ENCODE measurements around the gene ANTXR1. TPM values are rescaled to one million over a fixed set of nuclear protein-coding genes. Genes with fewer than 3 reads are reported as not detected.

Gene ANTXR1
- total RNA-seq, 1 experiment from 2014 or later, result 37.3 TPM

DNA sequence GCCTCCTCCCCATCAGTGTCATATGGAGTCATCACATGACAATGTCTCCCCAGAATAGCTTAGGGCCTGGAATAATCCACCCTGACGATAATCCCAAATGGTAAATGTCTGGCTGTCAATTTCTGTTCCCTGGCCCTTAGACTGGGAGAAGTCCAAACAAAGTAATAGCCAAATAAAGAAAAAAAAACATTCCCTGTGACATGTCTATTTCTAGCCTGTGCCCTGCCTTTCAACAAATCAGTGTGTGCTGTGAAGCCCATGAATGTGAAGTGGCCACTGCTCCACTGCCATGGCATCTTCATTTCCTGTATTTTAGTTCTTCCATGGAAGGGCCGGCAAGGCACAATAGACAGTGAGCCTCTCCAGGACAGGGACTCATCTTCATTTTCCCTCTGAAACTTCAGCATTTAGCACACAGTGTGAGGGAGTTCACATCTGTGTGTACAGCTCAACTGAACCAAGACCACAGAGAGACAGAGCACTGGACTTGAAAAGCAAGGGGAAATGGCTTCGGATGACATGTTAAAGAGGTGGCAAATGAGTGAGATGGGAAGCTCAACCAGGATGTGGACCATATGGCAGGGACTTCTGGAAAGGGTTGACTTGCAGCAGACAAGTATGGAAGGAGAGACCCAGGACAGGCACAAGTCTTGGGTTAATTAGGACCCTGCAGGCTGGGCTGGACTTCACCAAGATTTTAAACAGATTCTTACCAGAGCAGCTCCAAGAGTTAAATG is 140.0 kb downstream of the ANTXR1 start:
- Histone ChIP-seq H4K20me1 (ENCODE audit: control insufficient read depth, insufficient read depth, insufficient read length) (peaks cover 2% of the 10 kb centered on the region), H3K23ac (ENCODE audit: insufficient read length, low read depth, low read length) (no peak overlapping the region), H3K27ac (ENCODE audit: insufficient read length, low read depth, low read length) (no peak overlapping the region), H2BK20ac (ENCODE audit: low read depth, low read length, poor library complexity, severe bottlenecking) (no peak overlapping the region), H4K5ac (ENCODE audit: insufficient read length, low read depth, low read length) (no peak overlapping the region), H2AFZ (ENCODE audit: low read length) (no peak overlapping the region), H3K4ac (ENCODE audit: low read depth, low read length) (no peak overlapping the region), H3K4me2 (ENCODE audit: insufficient read depth, insufficient read length, low read length) (no peak overlapping the region), H2BK120ac (ENCODE audit: low read depth, low read length, poor library complexity, severe bottlenecking) (no peak overlapping the region), H3K27me3 (ENCODE audit: insufficient read depth, low read length) (no peaks in the 10 kb centered on the region), H2BK12ac (ENCODE audit: insufficient read length, low read depth, low read length) (no peak overlapping the region), H3K9me3 (ENCODE audit: control insufficient read depth, low read depth, low read length) (no peaks in the 10 kb centered on the region), H2BK15ac (ENCODE audit: low read depth, low read length) (no peak overlapping the region), H3K79me2 (ENCODE audit: insufficient read depth, low read length) (no peaks in the 10 kb centered on the region), H4K8ac (replicated peaks; ENCODE audit: insufficient read length, low read depth, low read length) (no peak overlapping the region), H3K9ac (ENCODE audit: extremely low read depth, insufficient read length, low read length) (no peak overlapping the region), H2AK5ac (ENCODE audit: insufficient read length, low read length) (no peak overlapping the region), H3K18ac (ENCODE audit: insufficient read length, low read depth, low read length) (no peak overlapping the region), H3T11ph (ENCODE audit: low read length) (no peak overlapping the region), H2BK5ac (ENCODE audit: insufficient read length, low read length) (no peak overlapping the region), H3K4me1 (ENCODE audit: insufficient read depth, low read length) (no peaks in the 10 kb centered on the region), H3K23me2 (ENCODE audit: insufficient read length, low read depth, low read length, poor library complexity, severe bottlenecking) (no peaks in the 10 kb centered on the region), H3K56ac (ENCODE audit: insufficient read length, low read depth, low read length) (no peak overlapping the region), H3K79me1 (ENCODE audit: insufficient read depth, low read depth, low read length, poor library complexity, severe bottlenecking) (no peaks in the 10 kb centered on the region), H3K14ac (ENCODE audit: insufficient read depth, low read length) (no peak overlapping the region), H4K91ac (ENCODE audit: insufficient read length, low read depth, low read length) (no peak overlapping the region)
- no peak overlapping the region for H3K4me3 Mint-ChIP-seq
- no peak overlapping the region for H3K27ac Mint-ChIP-seq
- WGBS (ENCODE audit: extremely low coverage, insufficient read length, low lambda C conversion rate), result no CpG with 5 or more reads among the region's 3 CpGs
- H3K9me3 Mint-ChIP-seq, result no peaks in the 10 kb centered on the region
- TF ChIP-seq, protein P1, sequence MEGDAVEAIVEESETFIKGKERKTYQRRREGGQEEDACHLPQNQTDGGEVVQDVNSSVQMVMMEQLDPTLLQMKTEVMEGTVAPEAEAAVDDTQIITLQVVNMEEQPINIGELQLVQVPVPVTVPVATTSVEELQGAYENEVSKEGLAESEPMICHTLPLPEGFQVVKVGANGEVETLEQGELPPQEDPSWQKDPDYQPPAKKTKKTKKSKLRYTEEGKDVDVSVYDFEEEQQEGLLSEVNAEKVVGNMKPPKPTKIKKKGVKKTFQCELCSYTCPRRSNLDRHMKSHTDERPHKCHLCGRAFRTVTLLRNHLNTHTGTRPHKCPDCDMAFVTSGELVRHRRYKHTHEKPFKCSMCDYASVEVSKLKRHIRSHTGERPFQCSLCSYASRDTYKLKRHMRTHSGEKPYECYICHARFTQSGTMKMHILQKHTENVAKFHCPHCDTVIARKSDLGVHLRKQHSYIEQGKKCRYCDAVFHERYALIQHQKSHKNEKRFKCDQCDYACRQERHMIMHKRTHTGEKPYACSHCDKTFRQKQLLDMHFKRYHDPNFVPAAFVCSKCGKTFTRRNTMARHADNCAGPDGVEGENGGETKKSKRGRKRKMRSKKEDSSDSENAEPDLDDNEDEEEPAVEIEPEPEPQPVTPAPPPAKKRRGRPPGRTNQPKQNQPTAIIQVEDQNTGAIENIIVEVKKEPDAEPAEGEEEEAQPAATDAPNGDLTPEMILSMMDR (conservative IDR thresholded peaks at IDR 0.05), result no peak
- no peak for DNase-seq
- H3K4me1 Mint-ChIP-seq, result peaks cover 22 to 25% of the 10 kb centered on the region in 2 experiments
- peaks cover 6 to 14% (median 7%) of the 10 kb centered on the region in 3 experiments; a peak in 3 of 7 replicates for H3K36me3 Mint-ChIP-seq (ENCODE audit: insufficient read depth in 1 of 3, low read depth in 3 of 3)
- no peaks in the 10 kb centered on the region for H3K27me3 Mint-ChIP-seq (ENCODE audit: low read depth)
